Small intestine (tissue), 7 donors: ENCODE data around the gene TRIM41. TPM values are rescaled to one million over a fixed set of nuclear protein-coding genes. Genes with fewer than 3 reads are reported as not detected.

Experiments
- DNase-seq, 2 donors: peaks; one replicate each; pipeline versions ENCODE4 v3.0.0 to v3.0.0-alpha.2; 2013
- FAIRE-seq: peaks from 2 replicates; lab custom pipeline; 2012; peaks lifted over from hg19 to GRCh38; lab: Jason Lieb, UNC
- H3K27ac ChIP-seq, 3 donors: one replicate each; pipeline ENCODE4 v1.5.1; 2013; ENCODE audit warnings: low read length in 2 of 3, mild to moderate bottlenecking in 2 of 3, control low read depth in 1 of 3, inconsistent platforms in 1 of 3, low read depth in 1 of 3, moderate library complexity in 1 of 3
- H3K27me3 ChIP-seq, 3 donors: one replicate each; pipeline ENCODE4 v1.6.1; 2013; ENCODE audit warnings: low read length in 3 of 3, inconsistent platforms in 1 of 3; ENCODE audit not compliant: control insufficient read depth in 3 of 3, insufficient read depth in 3 of 3
- H3K36me3 ChIP-seq, 3 donors: one replicate each; pipeline ENCODE4 v1.6.1; 2013; ENCODE audit warnings: low read length in 3 of 3, inconsistent platforms in 1 of 3, low read depth in 1 of 3, mild to moderate bottlenecking in 1 of 3, moderate library complexity in 1 of 3; ENCODE audit not compliant: control insufficient read depth in 3 of 3, insufficient read depth in 2 of 3
- H3K4me1 ChIP-seq, 3 donors: one replicate each; pipeline ENCODE4 v1.6.1; 2013; ENCODE audit warnings: low read length in 2 of 3, inconsistent platforms in 1 of 3, low read depth in 1 of 3, mild to moderate bottlenecking in 1 of 3, moderate library complexity in 1 of 3; ENCODE audit not compliant: control insufficient read depth in 3 of 3, insufficient read depth in 2 of 3
- H3K4me3 ChIP-seq, 3 donors: one replicate each; pipeline ENCODE4 v1.5.1; 2013; ENCODE audit warnings: low read length in 3 of 3, control low read depth in 1 of 3, inconsistent platforms in 1 of 3, low read depth in 1 of 3, mild to moderate bottlenecking in 1 of 3, moderate library complexity in 1 of 3
- H3K9me3 ChIP-seq, 2 donors: one replicate each; pipeline ENCODE4 v1.6.1; 2013; ENCODE audit warnings: low read depth in 1 of 2, low read length in 1 of 2; ENCODE audit not compliant: control insufficient read depth in 2 of 2, insufficient read depth in 1 of 2
- WGBS, 3 donors: extraction: QIAGEN DNeasy Blood & Tissue Kit; methylation state at CpG; one replicate each; pipeline ENCODE4 v1.1.7; 2013; 5-methylcytosine and 5-hydroxymethylcytosine counted together
- polyA plus RNA-seq, 4 donors: library from polyadenylated mRNA; stranded (reverse) in 3 of 4; unstranded in 1 of 4; fragments of 200-250 nt in 3 of 4; fragments of 120-200 nt in 1 of 4; gene quantifications; one replicate each; pipeline versions ENCODE4 v1.2.1 to v1.2.3, GENCODE V29; 2013
- donor health status: healthy with polysubstance abuse.
- donor health status: control.
- donor health status: control.
- donor health status: Bipolar disorder and iron deficiency.
- donor health status: healthy.

Gene TRIM41
- polyA plus RNA-seq, 4 donors = 19.2 to 25.0 (median 21.6) TPM

- FAIRE-seq = no peak
- 67 to 75% (median 67%) methylated on average over 21 to 22 of the region's 22 CpGs for WGBS, 3 donors
- H3K9me3 ChIP-seq = no peaks in the 10 kb centered on the region
- peaks cover 0 to 12% (median 0%) of the 10 kb centered on the region in 3 donors for H3K27me3 ChIP-seq
- peak overlapping the region in 2 of 3 donors; percentile 58 to 98 for H3K4me3 ChIP-seq
- peak overlapping the region in 2 of 3 donors; percentile 95 to 97 for H3K27ac ChIP-seq
- H3K36me3 ChIP-seq = peaks cover 0 to 8% (median 0%) of the 10 kb centered on the region in 3 donors
- no peak for DNase-seq
- H3K4me1 ChIP-seq = peaks cover 0 to 17% (median 0%) of the 10 kb centered on the region in 3 donors
These were observed 1.5 kb downstream of the TRIM41 start for GRCh38 chr5:181224390-181225229.

- H3K36me3 ChIP-seq = peaks cover 5 to 54% (median 15%) of the 10 kb centered on the region in 3 donors
- 87 to 95% (median 91%) methylated on average over 13 of the region's 13 CpGs for WGBS, 3 donors
- H3K4me3 ChIP-seq = no peak overlapping the region
- H3K27ac ChIP-seq = no peak overlapping the region
- H3K27me3 ChIP-seq = no peaks in the 10 kb centered on the region
- FAIRE-seq (no peak), DNase-seq (no peak)
- H3K9me3 ChIP-seq = no peaks in the 10 kb centered on the region
- H3K4me1 ChIP-seq = no peaks in the 10 kb centered on the region
These were observed 6.9 kb downstream of the TRIM41 start for GRCh38 chr5:181229996-181230395.

- no peak overlapping the region for H3K27ac ChIP-seq
- DNase-seq (no peak), FAIRE-seq (no peak)
- peaks cover 5 to 60% (median 15%) of the 10 kb centered on the region in 3 donors for H3K36me3 ChIP-seq
- H3K4me3 ChIP-seq = no peak overlapping the region
- 78 to 83% (median 79%) methylated on average over 6 of the region's 6 CpGs for WGBS, 3 donors
- H3K27me3 ChIP-seq = no peaks in the 10 kb centered on the region
- H3K9me3 ChIP-seq = no peaks in the 10 kb centered on the region
- no peaks in the 10 kb centered on the region for H3K4me1 ChIP-seq
These were observed 7.5 kb downstream of the TRIM41 start for GRCh38 chr5:181230551-181230950.

- FAIRE-seq = no peak
These were observed 8.4 kb downstream of the TRIM41 start for GRCh38 chr5:181231432-181231831.

GRCh38 chr5:181232593-181232992, 9.5 kb downstream of the TRIM41 start:
- peaks cover 22 to 72% (median 33%) of the 10 kb centered on the region in 3 donors for H3K36me3 ChIP-seq
- 86 to 93% (median 90%) methylated on average over 16 to 18 of the region's 18 CpGs for WGBS, 3 donors
- H3K9me3 ChIP-seq = no peaks in the 10 kb centered on the region
- DNase-seq (no peak), FAIRE-seq (no peak)
- H3K27me3 ChIP-seq = no peaks in the 10 kb centered on the region
- H3K4me3 ChIP-seq = no peak overlapping the region
- H3K27ac ChIP-seq = no peak overlapping the region
- H3K4me1 ChIP-seq = no peaks in the 10 kb centered on the region

More at GRCh38 chr5:181231432-181231831, 8.4 kb downstream of the TRIM41 start:
- Histone ChIP-seq H3K4me3 (no peak overlapping the region), H3K4me1 (no peaks in the 10 kb centered on the region), H3K27ac (no peak overlapping the region), H3K27me3 (no peaks in the 10 kb centered on the region), H3K9me3 (no peaks in the 10 kb centered on the region), H3K36me3 (peaks cover 11 to 66% (median 23%) of the 10 kb centered on the region in 3 donors)
- no peak for DNase-seq
- 87 to 88% (median 87%) methylated on average over 7 of the region's 7 CpGs for WGBS, 3 donors

GRCh38 chr5:181233088-181233800, 10.2 kb downstream of the TRIM41 start:
- Histone ChIP-seq H3K9me3 (no peaks in the 10 kb centered on the region), H3K4me3 (no peak overlapping the region), H3K4me1 (no peaks in the 10 kb centered on the region), H3K36me3 (peaks cover 28 to 75% (median 38%) of the 10 kb centered on the region in 3 donors), H3K27me3 (no peaks in the 10 kb centered on the region), H3K27ac (no peak overlapping the region)
- DNase-seq (no peak), FAIRE-seq (no peak)
- 80 to 83% (median 81%) methylated on average over 16 of the region's 16 CpGs for WGBS, 3 donors

GRCh38 chr5:181233801-181234454, 10.8 kb downstream of the TRIM41 start:
- Histone ChIP-seq H3K27ac (no peak overlapping the region), H3K36me3 (peaks cover 28 to 82% (median 38%) of the 10 kb centered on the region in 3 donors)
- WGBS, 3 donors = 90 to 93% (median 90%) methylated on average over 20 to 24 of the region's 24 CpGs

More at GRCh38 chr5:181233801-181234454, 10.8 kb downstream of the TRIM41 start:
- Histone ChIP-seq H3K4me1 (no peaks in the 10 kb centered on the region), H3K4me3 (no peak overlapping the region), H3K9me3 (no peaks in the 10 kb centered on the region), H3K27me3 (no peaks in the 10 kb centered on the region)
- FAIRE-seq (no peak), DNase-seq (no peak)
